GM13976 (cell line): ENCODE results near the gene SFXN1.

Experiments used
- DNase-seq: peaks from one replicate; pipeline ENCODE4 v3.0.0; 2012; ENCODE audit warnings: low spot score
- in situ Hi-C: fragments of 300-500 bp; cut with MboI; formaldehyde crosslinking; loops from one replicate; pipeline ENCODE4 v1.12.0; 2022; ENCODE audit warnings: low sequenced_read_pairs, mixed read lengths, inconsistent platforms; ENCODE audit not compliant: unreplicated experiment
- TF ChIP-seq, protein P1 (sequence below): IDR thresholded peaks from 2 replicates; pipeline ENCODE4 v1.5.1; 2012; ENCODE audit warnings: borderline replicate concordance, mild to moderate bottlenecking; ENCODE audit not compliant: insufficient read depth; ENCODE audit errors: extremely low read depth, missing control alignments, control extremely low read depth

Gene SFXN1

GRCh38 chr5:175457466-175457865 is 20.9 kb upstream of the SFXN1 start:
- in situ Hi-C loops, result no loop called here
- TF ChIP-seq, protein P1, sequence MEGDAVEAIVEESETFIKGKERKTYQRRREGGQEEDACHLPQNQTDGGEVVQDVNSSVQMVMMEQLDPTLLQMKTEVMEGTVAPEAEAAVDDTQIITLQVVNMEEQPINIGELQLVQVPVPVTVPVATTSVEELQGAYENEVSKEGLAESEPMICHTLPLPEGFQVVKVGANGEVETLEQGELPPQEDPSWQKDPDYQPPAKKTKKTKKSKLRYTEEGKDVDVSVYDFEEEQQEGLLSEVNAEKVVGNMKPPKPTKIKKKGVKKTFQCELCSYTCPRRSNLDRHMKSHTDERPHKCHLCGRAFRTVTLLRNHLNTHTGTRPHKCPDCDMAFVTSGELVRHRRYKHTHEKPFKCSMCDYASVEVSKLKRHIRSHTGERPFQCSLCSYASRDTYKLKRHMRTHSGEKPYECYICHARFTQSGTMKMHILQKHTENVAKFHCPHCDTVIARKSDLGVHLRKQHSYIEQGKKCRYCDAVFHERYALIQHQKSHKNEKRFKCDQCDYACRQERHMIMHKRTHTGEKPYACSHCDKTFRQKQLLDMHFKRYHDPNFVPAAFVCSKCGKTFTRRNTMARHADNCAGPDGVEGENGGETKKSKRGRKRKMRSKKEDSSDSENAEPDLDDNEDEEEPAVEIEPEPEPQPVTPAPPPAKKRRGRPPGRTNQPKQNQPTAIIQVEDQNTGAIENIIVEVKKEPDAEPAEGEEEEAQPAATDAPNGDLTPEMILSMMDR, result no peak
- DNase-seq, result peak; percentile 36

GRCh38 chr5:175460126-175460525 is 18.2 kb upstream of the SFXN1 start:
- DNase-seq, result no peak
- in situ Hi-C loops, result no loop called here
- TF ChIP-seq, protein P1, result no peak

DNA sequence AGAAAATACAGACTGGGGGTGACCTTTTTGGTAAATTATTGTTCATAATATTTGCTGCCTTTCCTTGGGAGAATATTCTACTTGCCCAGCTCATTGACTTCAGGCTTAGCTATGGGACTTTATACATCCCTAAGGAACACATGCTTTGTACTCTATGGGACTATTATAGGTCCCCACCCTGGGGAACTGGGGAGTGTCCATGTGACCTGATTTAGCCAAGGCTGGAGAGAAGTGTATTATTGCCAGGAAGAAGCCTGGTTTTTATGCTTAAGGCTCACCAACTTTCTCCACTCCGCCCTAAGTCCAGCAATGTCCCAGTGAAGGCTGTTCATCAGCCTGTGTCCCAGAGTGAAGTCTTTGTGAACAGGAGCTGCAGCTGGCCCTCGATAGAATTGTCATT is 17.8 kb upstream of the SFXN1 start:
- TF ChIP-seq, protein P1, result no peak
- DNase-seq, result no peak
- in situ Hi-C loops, result no loop called here

DNA sequence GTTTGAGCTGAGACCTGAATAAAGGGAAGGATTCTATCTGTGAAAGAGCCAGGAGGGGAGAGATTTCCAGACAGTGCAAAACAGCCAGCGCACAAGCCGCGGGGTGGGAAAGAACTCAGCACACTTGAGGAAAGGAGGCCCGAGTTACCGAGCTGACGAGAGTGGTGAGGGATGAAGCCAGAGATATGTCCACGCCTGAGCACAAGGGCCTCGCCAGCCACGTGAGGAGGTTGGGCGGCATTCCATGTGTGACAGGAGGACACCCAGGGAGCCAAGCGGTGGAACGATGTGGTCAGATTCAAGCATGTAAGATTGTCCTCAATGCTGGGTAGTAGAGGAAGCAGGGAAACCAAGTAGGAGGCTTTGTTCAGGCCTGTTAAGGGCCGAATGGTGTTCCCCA is 17.0 kb upstream of the SFXN1 start:
- in situ Hi-C loops, result no loop called here
- no peak for DNase-seq
- TF ChIP-seq, protein P1, result no peak

DNA sequence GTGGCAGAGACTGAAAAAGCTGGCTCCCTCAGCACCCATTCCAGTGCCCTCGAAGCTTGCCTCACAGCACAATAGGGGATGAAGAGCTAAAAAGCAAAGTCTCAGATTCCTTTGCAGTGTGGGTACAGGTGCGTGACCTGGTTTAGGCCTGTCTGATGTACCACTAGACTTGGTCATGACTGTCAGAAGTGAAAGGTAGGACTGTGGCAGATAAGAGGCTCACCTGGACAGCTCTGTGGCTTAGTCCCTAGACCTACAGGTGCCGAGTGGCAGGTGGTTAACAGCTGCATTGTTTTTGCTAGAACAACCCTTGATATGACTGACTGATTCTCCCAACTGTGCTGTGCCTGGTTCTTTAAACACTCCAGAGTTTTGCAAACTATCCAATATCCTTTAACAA is 14.7 kb upstream of the SFXN1 start:
- TF ChIP-seq, protein P1, result no peak
- no peak for DNase-seq
- in situ Hi-C loops, result no loop called here

DNA sequence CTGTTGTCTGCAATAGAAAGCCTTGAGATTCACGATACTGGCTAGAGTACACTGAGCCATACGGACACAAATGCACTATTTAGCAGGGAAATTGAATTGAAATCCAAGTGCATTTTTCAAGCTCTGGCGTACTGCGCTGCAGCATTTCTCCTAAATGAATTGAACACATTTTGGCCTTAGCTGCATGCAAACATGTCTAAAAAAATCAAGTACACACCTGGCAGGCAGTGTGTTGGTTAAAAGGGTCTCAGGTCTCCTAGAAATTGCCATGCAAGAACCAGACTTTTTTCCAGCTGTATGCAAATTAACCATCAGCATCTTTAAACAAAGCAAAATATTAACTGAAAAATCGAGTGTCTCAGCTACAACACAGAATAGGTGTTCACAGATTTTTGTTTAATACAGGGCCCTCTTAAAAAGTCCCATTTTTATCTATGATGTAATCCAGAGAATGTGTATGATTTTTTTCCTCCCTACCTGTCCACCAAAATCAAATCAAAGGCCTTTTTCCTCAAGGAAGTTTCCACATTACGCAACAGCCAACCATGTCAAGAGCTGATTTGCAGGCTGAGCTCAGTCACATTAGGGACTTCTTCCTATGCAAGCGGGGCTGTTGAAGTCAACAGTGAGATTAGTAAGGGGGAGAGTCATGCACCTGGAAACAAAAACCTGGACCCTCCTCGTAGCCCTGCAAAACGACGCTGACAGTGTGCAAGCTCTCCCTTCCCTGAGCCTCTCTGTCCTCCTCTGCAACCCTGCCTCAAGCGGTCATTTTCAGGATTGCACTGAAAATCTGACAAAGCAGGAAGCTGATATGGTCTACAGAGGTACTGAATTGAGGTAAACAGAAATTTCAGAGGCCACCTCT is 14.1 kb upstream of the SFXN1 start:
- peak; percentile 49 for DNase-seq
- in situ Hi-C loops, result no loop called here
- TF ChIP-seq, protein P1, result peak; percentile 75
